HepG2 (cell line): Measurements from ENCODE around the gene AMOTL1. TPM values are rescaled to one million over a fixed set of nuclear protein-coding genes. Genes with fewer than 3 reads are reported as not detected.

Experiments
- ATAC-seq: fragments of 200-7000 bp; cut with Tn5 transposase; 3 replicates; pipeline ENCODE4 v1.9.1; 2020; ENCODE audit warnings: mild to moderate bottlenecking, moderate library complexity
- BruUV-seq: library from RNA; stranded (reverse); fragments of 400-500 nt; replicated peaks from 2 replicates; lab custom pipeline; 2021; lab: Mats Ljungman, UMichigan
- CTCF ChIA-PET: fragments of 300-600 bp; formaldehyde crosslinking; extraction: SDS; loops from one replicate; lab custom pipeline; 2021; ENCODE audit warnings: low total read pairs, inconsistent platforms, low intra/inter-chr PET ratio; lab: Yijun Ruan, JAX
- POLR2A ChIA-PET: fragments of 350-600 bp; sonication (Branson Sonifier 250); formaldehyde crosslinking; loops from one replicate; lab custom pipeline; 2020; ENCODE audit warnings: antibody characterized with exemption, inconsistent platforms; lab: Yijun Ruan, JAX
- DNase-seq: peaks from one replicate; pipeline ENCODE4 v3.0.0-alpha.2; 2015; ENCODE audit warnings: low spot score
- FAIRE-seq: peaks from 3 replicates; lab custom pipeline; 2011; peaks lifted over from hg19 to GRCh38; lab: Jason Lieb, UNC
- H2AFZ ChIP-seq: one replicate; pipeline ENCODE4 v1.6.1; 2011; ENCODE audit warnings: low read length, inconsistent platforms
- H3K27ac ChIP-seq: fragments of 300-600 bp; 3 replicates; pipeline ENCODE4 v1.8.0; 2011; ENCODE audit warnings: mixed run types, mild to moderate bottlenecking, mixed read lengths, low read length, inconsistent platforms; ENCODE audit not compliant: insufficient read depth; ENCODE audit errors: extremely low read length
- H3K27me3 ChIP-seq, 2 experiments: fragments of 200-600 bp in 1 of 2; 2 replicates in 1 of 2; 3 replicates in 1 of 2; pipeline versions ENCODE4 v1.6.0 to v1.8.0; 2011; ENCODE audit warnings: low read length in 2 of 2, mild to moderate bottlenecking in 2 of 2, moderate library complexity in 2 of 2, inconsistent platforms in 1 of 2; ENCODE audit not compliant: insufficient read depth in 2 of 2, control insufficient read depth in 1 of 2
- H3K36me3 ChIP-seq, 2 experiments: fragments of 200-600 bp in 1 of 2; replicated peaks in 1 of 2; 2 replicates in 1 of 2; 3 replicates in 1 of 2; pipeline versions ENCODE4 v1.5.1 to v1.8.0; 2011; ENCODE audit warnings: low read length in 2 of 2, inconsistent platforms in 1 of 2; ENCODE audit not compliant: insufficient read depth in 2 of 2, control insufficient read depth in 1 of 2
- H3K4me1 ChIP-seq: 2 replicates; pipeline ENCODE4 v1.5.1; 2012; ENCODE audit warnings: low read length, inconsistent platforms; ENCODE audit not compliant: insufficient read depth
- H3K4me2 ChIP-seq: 2 replicates; pipeline ENCODE4 v1.6.0; 2011; ENCODE audit warnings: low read depth, low read length, inconsistent platforms
- H3K4me3 ChIP-seq, 3 experiments: fragments of 200-600 bp in 1 of 3; sonication (generic), shearing (Covaris generic) in 1 of 3; replicated peaks in 1 of 3; 2 replicates each; pipeline ENCODE4 v1.5.1; 2011 to 2016; ENCODE audit warnings: low read length in 3 of 3, inconsistent platforms in 2 of 3, low read depth in 2 of 3, mild to moderate bottlenecking in 2 of 3, control low read depth in 1 of 3, mixed read lengths in 1 of 3; ENCODE audit not compliant: insufficient read depth in 1 of 3
- H3K79me2 ChIP-seq: one replicate; pipeline ENCODE4 v1.6.1; 2011; ENCODE audit warnings: low read length, inconsistent platforms; ENCODE audit not compliant: insufficient read depth
- H3K9ac ChIP-seq: 2 replicates; pipeline ENCODE4 v1.6.0; 2011; ENCODE audit warnings: mild to moderate bottlenecking, low read depth, low read length, inconsistent platforms; ENCODE audit not compliant: insufficient read depth
- H3K9me3 ChIP-seq: 2 replicates; pipeline ENCODE4 v1.5.1; 2012; ENCODE audit warnings: mild to moderate bottlenecking, low read length
- H4K20me1 ChIP-seq: 2 replicates; pipeline ENCODE4 v1.6.0; 2011; ENCODE audit warnings: inconsistent platforms, mild to moderate bottlenecking, low read length, moderate library complexity; ENCODE audit not compliant: insufficient read depth
- ARNT ChIP-seq: fragments of 450-650 bp; IDR thresholded peaks from 2 replicates; pipeline ENCODE4 v1.6.1; 2017
- GABPA ChIP-seq, 2 experiments: IDR thresholded peaks; 2 replicates each; pipeline ENCODE4 v1.6.1; 2011 to 2016; ENCODE audit warnings: low read depth in 2 of 2, low read length in 1 of 2, missing biosample characterization in 1 of 2, missing genetic modification characterization in 1 of 2
- HOXD1 ChIP-seq: sonication (generic); formaldehyde crosslinking; IDR thresholded peaks from 2 replicates; pipeline ENCODE4 v1.5.0; 2020; ENCODE audit warnings: missing genetic modification reagents
- JARID2 ChIP-seq: sonication (generic); formaldehyde crosslinking; IDR thresholded peaks from 2 replicates; pipeline ENCODE4 v1.8.1; 2023; ENCODE audit warnings: missing genetic modification reagents, inconsistent platforms; ENCODE audit not compliant: insufficient replicate concordance
- MED8 ChIP-seq: sonication (generic); formaldehyde crosslinking; IDR thresholded peaks from 2 replicates; pipeline ENCODE4 v1.8.1; 2023; ENCODE audit warnings: mild to moderate bottlenecking, missing genetic modification reagents; ENCODE audit not compliant: insufficient replicate concordance
- SALL2 ChIP-seq: sonication (generic); formaldehyde crosslinking; IDR thresholded peaks from 2 replicates; pipeline ENCODE4 v1.8.1; 2023; ENCODE audit warnings: mild to moderate bottlenecking, missing genetic modification reagents, inconsistent platforms
- ZMYM2 ChIP-seq: sonication (generic); formaldehyde crosslinking; IDR thresholded peaks from 2 replicates; pipeline ENCODE4 v1.8.0; 2022; ENCODE audit warnings: mild to moderate bottlenecking, missing genetic modification reagents
- ZNF432 ChIP-seq: sonication (generic); formaldehyde crosslinking; IDR thresholded peaks from 2 replicates; pipeline ENCODE4 v1.5.0; 2020; ENCODE audit warnings: missing genetic modification reagents, mild to moderate bottlenecking, borderline replicate concordance
- ZNF451 ChIP-seq: sonication (generic); formaldehyde crosslinking; IDR thresholded peaks from 2 replicates; pipeline ENCODE4 v1.5.0; 2020; ENCODE audit warnings: mild to moderate bottlenecking, missing genetic modification reagents
- ZNF709 ChIP-seq: sonication (generic); formaldehyde crosslinking; IDR thresholded peaks from 2 replicates; pipeline ENCODE4 v1.5.0; 2020; ENCODE audit warnings: mild to moderate bottlenecking, missing genetic modification reagents
- WGBS: methylation state at CpG from one replicate; pipeline ENCODE4 v1.1.6; 2017; ENCODE audit warnings: low lambda C conversion rate; 5-methylcytosine and 5-hydroxymethylcytosine counted together
- in situ Hi-C: cut with HindIII; loops from 2 replicates; pipeline ENCODE4 v1.10.0; 2017; ENCODE audit warnings: low pct_unique_long_range_greater_than_20kb; ENCODE audit not compliant: extremely low pct_ligation_motif_present
- intact Hi-C: fragments of 100-400 bp; cut with micrococcal nuclease; formaldehyde crosslinking; loops from one replicate; pipeline ENCODE4 v1.10.0; 2022; ENCODE audit not compliant: unreplicated experiment
- polyA plus RNA-seq, 8 experiments: library from polyadenylated mRNA; depleted of rRNA in 3 of 8; stranded (reverse) in 7 of 8; unstranded in 1 of 8; fragments of >200 nt; fragmentation: Illumina TruSeq in 4 of 8; extraction: Trizol in 4 of 8; gene quantifications; 2 replicates each; pipeline versions ENCODE4 v1.2.1 to v1.2.3, GENCODE V29; 2011 to 2016; ENCODE audit warnings: low read depth in 4 of 8, missing spikeins in 1 of 8, mixed read lengths in 1 of 8; ENCODE audit not compliant: insufficient read depth in 1 of 8
- total RNA-seq, 5 experiments: library from RNA; depleted of rRNA; stranded (reverse); fragments of >200 nt; fragmentation: Illumina TruSeq; extraction: Trizol; gene quantifications; 2 replicates each; pipeline ENCODE4 v1.2.3, GENCODE V29; 2016; ENCODE audit warnings: low read depth in 1 of 5
- TF ChIP-seq, protein P1 (sequence below): sonication (generic); formaldehyde crosslinking; IDR thresholded peaks from 2 replicates; pipeline ENCODE4 v1.4.0; 2020; ENCODE audit warnings: mild to moderate bottlenecking, missing genetic modification reagents

Gene AMOTL1
- total and polyA plus RNA-seq, 2 of the 13 experiments (the other 11 are each of a cell fraction or from before 2014, with no cell fraction given), result 0.01 to 0.20 TPM

DNA sequence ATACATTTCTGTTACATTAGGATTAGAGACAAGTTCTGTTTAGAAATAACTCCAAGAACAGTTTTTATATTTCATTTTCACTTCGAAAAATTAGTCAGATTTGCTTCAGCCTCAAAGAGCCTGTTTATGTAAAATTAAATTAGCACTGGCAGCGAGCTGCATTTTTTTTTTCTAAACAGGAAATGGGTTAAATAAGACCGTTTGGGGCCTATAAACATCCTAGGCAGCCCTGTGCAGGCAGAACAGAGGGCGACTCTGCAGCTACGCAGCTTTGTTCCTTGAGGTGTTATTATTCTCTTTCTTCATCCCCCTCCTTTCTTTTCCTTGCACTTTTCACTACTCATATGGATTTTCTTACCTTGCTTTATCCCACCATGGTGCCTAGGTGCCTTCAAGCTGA lies 156.5 kb downstream of the AMOTL1 start:
- in situ Hi-C loops, result no loop called here
- WGBS, result 24% methylated on average over 5 of the region's 5 CpGs
- ATAC-seq, result no peak
- BruUV-seq, result no TSS peak
- TF ChIP-seq ZNF451 (no peak), MED8 (CRISPR knock-in tag) (no peak), SALL2 (CRISPR knock-in tag) (no peak), JARID2 (CRISPR knock-in tag) (no peak)
- TF ChIP-seq, all 625 proteins: peak for 0
- Histone ChIP-seq H3K36me3 (no peaks in the 10 kb centered on the region), H4K20me1 (no peaks in the 10 kb centered on the region), H3K9ac (no peak overlapping the region), H3K4me1 (peaks cover 8% of the 10 kb centered on the region), H3K4me3 (no peak overlapping the region), H2AFZ (no peak overlapping the region), H3K27me3 (no peaks in the 10 kb centered on the region; a peak in 2 of 5 replicates), H3K4me2 (no peak overlapping the region), H3K27ac (no peak overlapping the region), H3K9me3 (no peaks in the 10 kb centered on the region), H3K79me2 (no peaks in the 10 kb centered on the region)
- FAIRE-seq (no peak), DNase-seq (no peak)
- intact Hi-C loops, result no loop called here
- POLR2A ChIA-PET, result no interaction called here
- CTCF ChIA-PET, result no interaction called here

GRCh38 chr11:94925422-94926270 lies 157.5 kb downstream of the AMOTL1 start:
- H4K20me1 ChIP-seq, result no peaks in the 10 kb centered on the region
- H3K36me3 ChIP-seq, result no peaks in the 10 kb centered on the region
- POLR2A ChIA-PET, result no interaction called here
- no peak overlapping the region for H2AFZ ChIP-seq
- in situ Hi-C loops (no loop called here), intact Hi-C loops (no loop called here)
- peaks cover 8% of the 10 kb centered on the region for H3K4me1 ChIP-seq
- 4% methylated on average over 7 of the region's 7 CpGs for WGBS
- ATAC-seq, result peak; percentile 48; the same call in 2 of the 3 replicates
- no peak for DNase-seq
- H3K27ac ChIP-seq, result no peak overlapping the region
- no peaks in the 10 kb centered on the region for H3K79me2 ChIP-seq
- no peak for FAIRE-seq
- CTCF ChIA-PET, result no interaction called here
- no peak overlapping the region; the same call in 1 of the 2 replicates for H3K4me2 ChIP-seq
- no peaks in the 10 kb centered on the region; a peak in 2 of 5 replicates for H3K27me3 ChIP-seq
- BruUV-seq, result no TSS peak
- H3K4me3 ChIP-seq, result no peak overlapping the region
- H3K9me3 ChIP-seq, result no peaks in the 10 kb centered on the region
- H3K9ac ChIP-seq, result no peak overlapping the region
- TF ChIP-seq ZMYM2 (CRISPR knock-in tag) (no peak), ARNT (no peak), GABPA (IDR thresholded peaks at IDR 0.05; ENCODE audit: low read depth, low read length) (no peak), GABPA (CRISPR knock-in tag; IDR thresholded peaks at IDR 0.05; ENCODE audit: low read depth) (no peak), HOXD1 (CRISPR knock-in tag) (no peak), ZNF432 (CRISPR knock-in tag) (no peak), ZNF709 (no peak)
- TF ChIP-seq, protein P1, sequence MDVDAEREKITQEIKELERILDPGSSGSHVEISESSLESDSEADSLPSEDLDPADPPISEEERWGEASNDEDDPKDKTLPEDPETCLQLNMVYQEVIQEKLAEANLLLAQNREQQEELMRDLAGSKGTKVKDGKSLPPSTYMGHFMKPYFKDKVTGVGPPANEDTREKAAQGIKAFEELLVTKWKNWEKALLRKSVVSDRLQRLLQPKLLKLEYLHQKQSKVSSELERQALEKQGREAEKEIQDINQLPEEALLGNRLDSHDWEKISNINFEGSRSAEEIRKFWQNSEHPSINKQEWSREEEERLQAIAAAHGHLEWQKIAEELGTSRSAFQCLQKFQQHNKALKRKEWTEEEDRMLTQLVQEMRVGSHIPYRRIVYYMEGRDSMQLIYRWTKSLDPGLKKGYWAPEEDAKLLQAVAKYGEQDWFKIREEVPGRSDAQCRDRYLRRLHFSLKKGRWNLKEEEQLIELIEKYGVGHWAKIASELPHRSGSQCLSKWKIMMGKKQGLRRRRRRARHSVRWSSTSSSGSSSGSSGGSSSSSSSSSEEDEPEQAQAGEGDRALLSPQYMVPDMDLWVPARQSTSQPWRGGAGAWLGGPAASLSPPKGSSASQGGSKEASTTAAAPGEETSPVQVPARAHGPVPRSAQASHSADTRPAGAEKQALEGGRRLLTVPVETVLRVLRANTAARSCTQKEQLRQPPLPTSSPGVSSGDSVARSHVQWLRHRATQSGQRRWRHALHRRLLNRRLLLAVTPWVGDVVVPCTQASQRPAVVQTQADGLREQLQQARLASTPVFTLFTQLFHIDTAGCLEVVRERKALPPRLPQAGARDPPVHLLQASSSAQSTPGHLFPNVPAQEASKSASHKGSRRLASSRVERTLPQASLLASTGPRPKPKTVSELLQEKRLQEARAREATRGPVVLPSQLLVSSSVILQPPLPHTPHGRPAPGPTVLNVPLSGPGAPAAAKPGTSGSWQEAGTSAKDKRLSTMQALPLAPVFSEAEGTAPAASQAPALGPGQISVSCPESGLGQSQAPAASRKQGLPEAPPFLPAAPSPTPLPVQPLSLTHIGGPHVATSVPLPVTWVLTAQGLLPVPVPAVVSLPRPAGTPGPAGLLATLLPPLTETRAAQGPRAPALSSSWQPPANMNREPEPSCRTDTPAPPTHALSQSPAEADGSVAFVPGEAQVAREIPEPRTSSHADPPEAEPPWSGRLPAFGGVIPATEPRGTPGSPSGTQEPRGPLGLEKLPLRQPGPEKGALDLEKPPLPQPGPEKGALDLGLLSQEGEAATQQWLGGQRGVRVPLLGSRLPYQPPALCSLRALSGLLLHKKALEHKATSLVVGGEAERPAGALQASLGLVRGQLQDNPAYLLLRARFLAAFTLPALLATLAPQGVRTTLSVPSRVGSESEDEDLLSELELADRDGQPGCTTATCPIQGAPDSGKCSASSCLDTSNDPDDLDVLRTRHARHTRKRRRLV, result no peak
